HFF-Myc (cell line): ENCODE results near the gene SNTN.

Experiments used
- DNase-seq: peaks from one replicate; pipeline ENCODE4 v3.0.0-alpha.2; 2011; ENCODE audit warnings: low read depth; ENCODE audit errors: extremely low read depth
- H3K4me3 ChIP-seq: replicated peaks from 2 replicates; pipeline ENCODE4 v1.5.1; 2011; ENCODE audit warnings: low read depth, mild to moderate bottlenecking, control low read depth, low read length
- TF ChIP-seq, protein P1 (sequence below): IDR thresholded peaks from 2 replicates; pipeline ENCODE4 v1.5.1; 2012; ENCODE audit warnings: mild to moderate bottlenecking, low read depth, low read length, control low read depth; ENCODE audit errors: missing control alignments

Gene SNTN

DNA sequence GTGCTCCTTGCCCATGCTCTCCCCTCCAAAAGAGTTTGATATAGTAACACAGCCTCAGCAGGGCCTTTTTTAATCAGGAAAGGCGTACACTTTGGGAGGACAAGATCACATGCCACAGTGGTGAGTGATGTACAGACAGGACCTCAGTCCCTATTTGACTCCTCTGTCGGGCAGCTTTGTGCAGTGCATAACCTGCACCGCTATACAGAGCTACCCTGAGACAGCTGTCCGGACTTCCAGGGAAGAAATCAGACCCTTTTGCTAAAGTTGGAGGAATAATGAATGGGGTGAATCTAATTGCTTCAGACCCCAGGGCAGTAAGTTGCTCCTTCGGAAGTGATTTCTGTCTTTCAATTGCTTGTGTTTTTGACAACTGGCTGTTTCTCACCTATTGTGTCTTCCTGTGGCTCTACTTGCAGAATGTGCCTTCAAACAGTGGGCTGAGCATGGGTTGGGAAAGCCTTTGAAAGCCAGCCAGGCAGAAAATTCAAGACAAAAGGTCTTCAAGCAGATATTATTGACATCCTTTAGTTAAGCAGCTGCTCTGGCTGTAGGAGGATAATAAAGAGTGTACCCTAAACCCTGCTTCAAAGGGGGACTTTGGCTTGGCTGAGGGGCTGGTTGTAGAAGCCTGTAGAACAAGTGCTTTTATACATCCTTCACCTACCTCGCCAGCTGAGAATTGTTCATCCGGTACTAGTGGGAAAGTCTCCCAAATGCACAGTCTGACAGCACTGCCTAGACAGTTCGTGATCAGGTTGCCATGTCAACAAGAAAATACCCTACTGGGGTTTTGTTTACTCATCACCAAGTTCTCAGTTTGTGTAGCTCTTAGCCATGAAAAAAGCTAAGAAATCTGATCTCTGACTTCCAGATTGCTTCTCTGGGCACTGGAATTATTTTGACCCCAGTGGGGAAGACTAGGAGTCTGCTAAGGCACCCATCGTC, 35.1 kb downstream of the SNTN start:
- H3K4me3 ChIP-seq, result no peak overlapping the region
- no peak for DNase-seq
- TF ChIP-seq, protein P1, sequence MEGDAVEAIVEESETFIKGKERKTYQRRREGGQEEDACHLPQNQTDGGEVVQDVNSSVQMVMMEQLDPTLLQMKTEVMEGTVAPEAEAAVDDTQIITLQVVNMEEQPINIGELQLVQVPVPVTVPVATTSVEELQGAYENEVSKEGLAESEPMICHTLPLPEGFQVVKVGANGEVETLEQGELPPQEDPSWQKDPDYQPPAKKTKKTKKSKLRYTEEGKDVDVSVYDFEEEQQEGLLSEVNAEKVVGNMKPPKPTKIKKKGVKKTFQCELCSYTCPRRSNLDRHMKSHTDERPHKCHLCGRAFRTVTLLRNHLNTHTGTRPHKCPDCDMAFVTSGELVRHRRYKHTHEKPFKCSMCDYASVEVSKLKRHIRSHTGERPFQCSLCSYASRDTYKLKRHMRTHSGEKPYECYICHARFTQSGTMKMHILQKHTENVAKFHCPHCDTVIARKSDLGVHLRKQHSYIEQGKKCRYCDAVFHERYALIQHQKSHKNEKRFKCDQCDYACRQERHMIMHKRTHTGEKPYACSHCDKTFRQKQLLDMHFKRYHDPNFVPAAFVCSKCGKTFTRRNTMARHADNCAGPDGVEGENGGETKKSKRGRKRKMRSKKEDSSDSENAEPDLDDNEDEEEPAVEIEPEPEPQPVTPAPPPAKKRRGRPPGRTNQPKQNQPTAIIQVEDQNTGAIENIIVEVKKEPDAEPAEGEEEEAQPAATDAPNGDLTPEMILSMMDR, result no peak

DNA sequence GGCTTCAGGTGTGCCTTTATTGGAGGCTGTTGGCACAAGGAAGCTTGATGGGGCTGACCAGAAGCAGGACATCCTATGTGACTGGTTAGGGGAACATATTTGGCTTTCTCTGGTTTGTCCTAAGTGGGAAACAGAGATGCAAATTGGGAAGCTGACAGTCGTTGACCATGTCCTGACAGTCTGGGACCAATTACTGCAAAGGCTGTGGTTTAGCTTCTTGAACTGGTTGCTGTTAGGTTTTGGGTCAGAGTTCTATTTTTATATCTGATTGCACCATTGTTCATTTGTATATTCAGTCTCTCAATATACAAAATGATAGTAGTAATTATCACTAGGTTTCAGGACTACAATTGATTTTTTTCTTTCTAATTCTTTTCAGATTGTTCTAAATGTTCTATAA, 36.8 kb downstream of the SNTN start:
- TF ChIP-seq, protein P1, result no peak
- no peak overlapping the region for H3K4me3 ChIP-seq
- no peak for DNase-seq

DNA sequence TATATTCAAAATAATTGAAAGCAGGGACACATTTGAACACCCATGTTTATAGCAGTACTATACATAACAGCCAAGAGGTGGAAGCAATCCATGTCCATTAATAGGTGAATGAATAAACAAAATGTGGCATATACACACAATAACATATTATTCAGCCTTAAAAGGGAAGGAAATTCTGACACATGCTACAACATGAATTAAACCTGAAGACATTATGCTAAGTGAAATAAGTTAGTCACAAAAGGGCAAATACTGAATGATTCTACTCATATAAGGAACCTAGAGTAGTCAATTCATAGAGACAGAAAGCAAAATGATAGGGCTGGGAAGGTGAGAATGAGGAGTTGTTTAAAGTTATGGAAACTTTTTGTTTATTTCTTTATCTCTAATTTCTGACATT, 40.9 kb downstream of the SNTN start:
- TF ChIP-seq, protein P1, result no peak
- no peak for DNase-seq
- no peak overlapping the region for H3K4me3 ChIP-seq

DNA sequence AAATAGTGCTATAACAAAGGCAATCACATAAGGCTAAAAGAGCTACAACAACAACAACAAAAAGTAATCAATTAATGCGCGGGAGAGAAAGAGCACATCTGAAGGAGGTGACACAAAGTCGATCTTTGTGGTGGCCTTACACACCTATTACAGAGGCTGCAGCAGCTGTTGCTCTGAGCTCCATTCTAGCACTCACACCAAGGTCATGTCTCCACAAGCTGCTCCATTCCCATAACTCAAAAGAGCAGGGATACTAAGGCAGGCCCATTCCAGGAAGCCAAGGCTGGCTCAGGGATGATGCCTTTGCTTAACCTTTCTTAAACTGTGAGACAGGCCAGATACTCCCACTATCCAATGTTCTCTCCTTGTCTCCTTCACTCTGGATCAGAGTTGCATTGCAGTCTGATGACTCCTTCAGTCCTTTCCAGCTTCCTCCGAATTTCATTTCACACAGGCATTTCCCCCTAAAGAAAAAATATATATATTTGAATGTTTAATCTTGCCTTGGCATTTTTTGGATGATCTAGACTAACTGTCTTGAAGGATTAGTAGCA, 52.7 kb downstream of the SNTN start:
- TF ChIP-seq, protein P1, result no peak
- no peak for DNase-seq
- no peak overlapping the region for H3K4me3 ChIP-seq

DNA sequence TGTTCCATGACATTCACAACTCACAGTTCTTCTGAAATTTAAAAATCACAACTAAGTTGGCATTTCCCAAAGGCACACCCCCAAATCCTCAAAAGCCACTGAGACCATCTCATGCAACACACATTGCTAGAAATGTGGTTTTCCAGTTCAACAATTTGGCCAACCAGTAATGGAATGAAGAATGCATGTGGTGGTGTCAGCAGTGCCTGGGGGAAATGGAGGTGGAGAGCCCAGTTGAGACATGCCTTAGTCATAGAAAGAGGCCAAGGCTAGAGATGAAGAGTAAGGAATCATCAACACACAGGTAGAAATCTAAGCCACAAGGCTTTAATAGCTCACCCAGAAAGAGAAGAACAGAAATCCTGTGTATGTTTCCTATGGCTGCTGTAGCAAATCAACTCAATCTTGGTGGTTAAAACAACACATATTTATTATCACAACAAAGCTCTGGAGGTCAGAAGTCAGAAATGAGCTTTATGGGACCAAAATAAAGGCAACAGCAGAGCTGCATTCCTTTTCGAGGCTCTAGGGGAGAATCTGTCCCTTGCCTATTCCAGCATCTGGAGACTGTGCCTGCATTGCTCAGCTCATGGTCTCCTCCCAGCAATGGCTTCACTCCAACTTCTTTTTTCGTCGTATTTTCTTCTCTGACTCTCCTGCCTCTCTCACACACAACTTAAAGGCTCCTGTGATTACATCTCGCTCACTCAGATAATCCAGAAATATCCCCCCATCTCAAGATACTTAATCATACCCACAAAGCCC, 54.0 kb downstream of the SNTN start:
- H3K4me3 ChIP-seq, result no peak overlapping the region
- TF ChIP-seq, protein P1, result no peak
- no peak for DNase-seq

DNA sequence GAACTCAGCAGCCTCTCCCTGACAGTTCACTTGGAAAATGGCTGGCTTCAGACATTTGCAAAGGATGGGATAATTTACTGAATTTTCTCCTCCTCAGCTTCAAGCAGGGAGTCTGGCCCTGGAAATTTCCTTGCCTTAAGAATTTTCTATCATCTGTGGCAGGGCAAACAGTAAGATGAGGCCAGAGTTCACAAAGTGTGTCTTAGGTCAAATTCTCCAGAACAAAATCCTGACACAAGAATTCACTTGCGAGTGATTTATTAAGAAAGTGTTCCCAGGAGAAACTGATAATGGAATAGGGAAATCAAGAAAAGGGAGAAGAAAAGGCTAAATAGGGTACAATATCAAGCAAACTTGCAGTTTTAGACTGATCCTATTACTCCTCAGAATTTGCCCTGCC, 55.3 kb downstream of the SNTN start:
- no peak for DNase-seq
- H3K4me3 ChIP-seq, result no peak overlapping the region
- TF ChIP-seq, protein P1, result no peak
